Measurements from ENCODE around the gene IL22RA1. TPM values are rescaled to one million over a fixed set of nuclear protein-coding genes. Genes with fewer than 3 reads are reported as not detected.

The IL22RA1 gene
- total and polyA plus RNA-seq, 2 of the 8 experiments (the other 6 are each of a cell fraction or from before 2014, with no cell fraction given): 0.17 to 0.32 TPM

DNA sequence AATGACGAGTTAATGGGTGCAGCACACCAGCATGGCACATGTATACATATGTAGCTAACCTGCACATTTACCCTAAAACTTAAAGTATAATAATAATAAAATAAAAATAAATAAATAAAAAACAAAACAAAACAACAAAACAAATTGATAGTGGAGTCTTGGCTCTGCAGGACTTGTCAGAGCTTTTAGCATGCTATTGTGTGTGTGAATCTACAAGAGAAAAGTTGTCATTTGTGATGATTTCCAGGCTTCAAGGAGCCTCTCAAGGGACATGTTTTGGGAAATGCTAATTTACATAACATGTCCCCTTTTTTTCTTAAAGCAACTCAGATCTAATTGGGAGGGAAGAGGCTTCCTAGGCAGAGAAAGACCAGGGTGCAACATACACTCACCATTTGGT lies 9.1 kb downstream of the IL22RA1 start:
- ChIA-PET CTCF (ENCODE audit: partially characterized antibody) (interaction anchor here (0.7 to 2.1 kb wide), 3 partner anchors 10 to 22 kb away, joined by 3 to 11 read pairs (median 4); no protein-coding TSS in a partner anchor), POLR2A (ENCODE audit: partially characterized antibody) (interaction anchor here (4.9 kb wide), 1 partner anchor 17 kb away, joined by 24 read pairs; no protein-coding TSS in a partner anchor)
- H3K9ac ChIP-seq (replicated peaks in 1 of 4; ENCODE audit: extremely low read depth in 1 of 4, low read depth in 3 of 4, low read length in 3 of 4): no peak overlapping the region
- no peaks in the 10 kb centered on the region for H3K23me2 ChIP-seq (ENCODE audit: low read depth, low read length)
- no peaks in the 10 kb centered on the region for H3K79me1 ChIP-seq (ENCODE audit: low read depth, low read length)
- H4K20me1 ChIP-seq (replicated peaks in 1 of 2; ENCODE audit: control insufficient read depth in 1 of 2, insufficient read depth in 2 of 2, low read length in 2 of 2): no peaks in the 10 kb centered on the region
- TF ChIP-seq PHF8 (conservative IDR thresholded peaks at IDR 0.05; ENCODE audit: low read depth, low read length): no peak
- no peak for TF ChIP-seq TBP (IDR thresholded peaks at IDR 0.05; ENCODE audit: low read depth, low read length)
- no peak for TF ChIP-seq KDM5A (IDR thresholded peaks at IDR 0.05; ENCODE audit: low read length)
- H3K27ac ChIP-seq (ENCODE audit: low read depth, low read length): no peak overlapping the region
- H3K9me3 ChIP-seq (ENCODE audit: insufficient read depth in 2 of 2, low read depth in 1 of 2, low read length in 1 of 2): peaks cover 3 to 5% of the 10 kb centered on the region in 2 experiments; a peak in 1 of 4 replicates
- H3K18ac ChIP-seq (ENCODE audit: extremely low read depth, low read length): no peak overlapping the region
- H2BK15ac ChIP-seq (ENCODE audit: low read length): no peak overlapping the region
- no peak for DNase-seq (ENCODE audit: low read depth in 1 of 2, low spot score in 2 of 2)
- peaks cover 0 to 4% (median 2%) of the 10 kb centered on the region in 4 experiments; a peak in 5 of 7 replicates for H3K4me1 ChIP-seq (replicated peaks in 1 of 4; ENCODE audit: control insufficient read depth in 3 of 4, insufficient read depth in 4 of 4, low read length in 3 of 4)
- WGBS, 2 experiments (ENCODE audit: extremely low coverage in 1 of 2, insufficient coverage in 1 of 2, insufficient read length in 1 of 2, insufficient replicate concordance in 2 of 2, low coverage in 1 of 2, low lambda C conversion rate in 2 of 2, missing lambda C conversion rate in 1 of 2): 97% methylated on average over 1 of the region's 1 CpG; no CpG with 5 or more reads in 1 of the 2 experiments
- no peak overlapping the region for H3K23ac ChIP-seq (ENCODE audit: insufficient read length)
- no peak overlapping the region for H3K4ac ChIP-seq (replicated peaks; ENCODE audit: insufficient read length, low read depth, low read length)
- H2AK5ac ChIP-seq (ENCODE audit: low read depth, low read length): no peak overlapping the region
- no peaks in the 10 kb centered on the region for H3K36me3 ChIP-seq (ENCODE audit: control insufficient read depth in 2 of 4, insufficient read depth in 4 of 4, low read length in 3 of 4)
- H2BK5ac ChIP-seq (ENCODE audit: low read depth, low read length): no peak overlapping the region
- no peak overlapping the region for H3K56ac ChIP-seq (replicated peaks; ENCODE audit: insufficient read length, low read depth, low read length)
- H4K5ac ChIP-seq (ENCODE audit: insufficient read length, low read depth, low read length): no peak overlapping the region
- H4K8ac ChIP-seq (ENCODE audit: extremely low read depth, insufficient read depth, low read length): no peak overlapping the region
- H3K4me2 ChIP-seq (ENCODE audit: insufficient read depth in 1 of 2, low read depth in 2 of 2, low read length in 2 of 2): no peak overlapping the region
- no peak overlapping the region for H2BK20ac ChIP-seq (ENCODE audit: low read length)
- H3K4me3 ChIP-seq (ENCODE audit: extremely low read depth in 1 of 4, insufficient read depth in 2 of 4, low read depth in 3 of 4, low read length in 4 of 4): no peak overlapping the region
- FAIRE-seq: no peak
- peak overlapping the region; percentile 3; the same call in 1 of the 2 replicates for H2AFZ ChIP-seq (ENCODE audit: low read length)
- no peaks in the 10 kb centered on the region; a peak in 1 of 7 replicates for H3K27me3 ChIP-seq (replicated peaks in 1 of 4; ENCODE audit: control insufficient read depth in 3 of 4, extremely low read depth in 1 of 4, insufficient read depth in 3 of 4, low read length in 3 of 4)
- H3K79me2 ChIP-seq (ENCODE audit: control insufficient read depth in 1 of 2, insufficient read depth in 2 of 2, low read length in 2 of 2): no peaks in the 10 kb centered on the region
- H2BK12ac ChIP-seq (ENCODE audit: low read depth, low read length): no peak overlapping the region
- no peak overlapping the region for H3K14ac ChIP-seq (ENCODE audit: insufficient read length)
- H2BK120ac ChIP-seq (replicated peaks; ENCODE audit: low read depth, low read length): no peak overlapping the region
- H4K91ac ChIP-seq (replicated peaks; ENCODE audit: insufficient read length, low read length): no peak overlapping the region
